Heart left ventricle (tissue), 13 donors: ENCODE data around the gene BRME1.

Experiments used
- CTCF ChIP-seq, 12 donors: fragments of 200-600 bp; sonication (generic) in 4 of 12; IDR thresholded peaks; one replicate each; pipeline versions ENCODE4 v1.5.0 to v1.8.0; 2018 to 2022; ENCODE audit warnings: antibody characterized with exemption in 12 of 12, mild to moderate bottlenecking in 5 of 12
- POLR2A ChIP-seq, 2 donors: fragments of 450-650 bp; IDR thresholded peaks; one replicate each; pipeline ENCODE4 v1.6.1; 2017; ENCODE audit warnings: antibody characterized with exemption in 2 of 2, mild to moderate bottlenecking in 2 of 2, moderate library complexity in 2 of 2
- donor health status: ischemic (EF 13 %, LVEDD 7.1; RV severe dilation, severe dysfunction).
- donor health status: DM: no; HTN: yes; CAD: no.
- donor health status: DM: no; HTN: no; CAD: no.
- donor health status: ischemic (EF 25% LVEDD 6.9; RV normal size, moderate dysfunction).
- donor health status: ischemic (EF 25% LVEDD 5.7; RV mildly dilated, moderate dysfunction).
- donor health status: ischemic (EF 35%, LVEDD 5.7; RV mildly dilated, moderate dysfunction).
- donor health status: nonischemic (EF 11% LVEDD 7.7; RV severe dilation, severe dysfunction).
- donor health status: DM: yes; HTN: yes; CAD: no.
- donor health status: PGD.
- donor health status: ischemic (EF 29% LVEDD 5.4; RV normal size, mild dysfunction).
- donor health status: nonischemic (EF 23%, LVEDD 6.1; RV moderate dilation, normal function).

GRCh38 chr19:13843104-13843921, 62.6 kb downstream of the BRME1 start:
- TF ChIP-seq CTCF (IDR thresholded peaks at IDR 0.05) (no peak), POLR2A (IDR thresholded peaks at IDR 0.05) (no peak)
